GM21381 (cell line): ENCODE measurements around the gene STAP2.

Source experiments
- ATAC-seq: cut with Tn5 transposase; IDR thresholded peaks from one replicate; pipeline ENCODE4 v1.9.1; 2021; ENCODE audit warnings: mild to moderate bottlenecking, moderate library complexity; ENCODE audit not compliant: unreplicated experiment

The STAP2 gene, protein sequence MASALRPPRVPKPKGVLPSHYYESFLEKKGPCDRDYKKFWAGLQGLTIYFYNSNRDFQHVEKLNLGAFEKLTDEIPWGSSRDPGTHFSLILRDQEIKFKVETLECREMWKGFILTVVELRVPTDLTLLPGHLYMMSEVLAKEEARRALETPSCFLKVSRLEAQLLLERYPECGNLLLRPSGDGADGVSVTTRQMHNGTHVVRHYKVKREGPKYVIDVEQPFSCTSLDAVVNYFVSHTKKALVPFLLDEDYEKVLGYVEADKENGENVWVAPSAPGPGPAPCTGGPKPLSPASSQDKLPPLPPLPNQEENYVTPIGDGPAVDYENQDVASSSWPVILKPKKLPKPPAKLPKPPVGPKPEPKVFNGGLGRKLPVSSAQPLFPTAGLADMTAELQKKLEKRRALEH

DNA sequence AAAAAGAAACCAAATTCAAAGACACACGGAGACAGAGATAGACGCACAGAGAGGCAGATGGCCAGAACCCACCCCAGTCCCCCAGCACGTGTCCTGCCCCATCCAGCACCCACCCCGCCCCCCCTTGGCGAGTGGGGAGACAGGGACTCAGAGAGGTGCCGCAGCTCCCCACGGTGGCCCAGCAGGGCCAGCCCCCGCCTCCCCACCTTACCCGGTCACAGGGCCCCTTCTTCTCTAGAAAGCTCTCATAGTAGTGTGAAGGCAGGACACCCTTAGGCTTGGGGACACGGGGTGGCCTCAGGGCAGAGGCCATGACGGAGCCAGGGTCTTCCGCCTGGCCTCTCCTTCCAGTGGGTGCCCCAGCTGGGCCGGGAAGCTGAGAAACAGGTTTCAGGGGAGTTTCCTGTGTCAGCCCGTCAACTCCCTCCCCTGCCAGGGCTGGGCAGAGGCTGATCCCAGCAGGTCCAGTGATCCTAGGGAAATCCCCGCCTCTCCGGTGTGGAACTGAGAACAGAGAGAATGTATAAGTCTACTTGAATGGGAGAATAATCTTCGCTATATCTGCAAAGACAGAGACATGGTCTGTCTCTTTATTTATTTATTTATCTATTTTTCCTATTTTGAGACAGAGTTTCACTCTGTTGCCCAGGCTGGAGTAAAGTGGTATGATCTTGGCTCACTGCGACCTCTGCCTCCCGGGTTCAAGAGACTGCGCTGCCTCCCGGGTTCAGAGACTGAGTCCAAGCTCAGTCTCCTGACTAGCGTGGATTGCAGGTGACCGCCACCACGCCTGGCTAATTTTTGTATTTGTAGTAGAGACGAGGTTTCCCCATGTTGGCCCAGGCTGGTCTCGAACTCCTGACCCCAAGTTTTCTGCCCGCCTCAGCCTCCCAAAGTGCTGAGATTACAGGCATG, at the start of gene STAP2:
STAP2 (minus strand) TSS at position 387 of the 915 bp plus-strand sequence; CDS start at position 313, 74 bp downstream.
- no peak for ATAC-seq

DNA sequence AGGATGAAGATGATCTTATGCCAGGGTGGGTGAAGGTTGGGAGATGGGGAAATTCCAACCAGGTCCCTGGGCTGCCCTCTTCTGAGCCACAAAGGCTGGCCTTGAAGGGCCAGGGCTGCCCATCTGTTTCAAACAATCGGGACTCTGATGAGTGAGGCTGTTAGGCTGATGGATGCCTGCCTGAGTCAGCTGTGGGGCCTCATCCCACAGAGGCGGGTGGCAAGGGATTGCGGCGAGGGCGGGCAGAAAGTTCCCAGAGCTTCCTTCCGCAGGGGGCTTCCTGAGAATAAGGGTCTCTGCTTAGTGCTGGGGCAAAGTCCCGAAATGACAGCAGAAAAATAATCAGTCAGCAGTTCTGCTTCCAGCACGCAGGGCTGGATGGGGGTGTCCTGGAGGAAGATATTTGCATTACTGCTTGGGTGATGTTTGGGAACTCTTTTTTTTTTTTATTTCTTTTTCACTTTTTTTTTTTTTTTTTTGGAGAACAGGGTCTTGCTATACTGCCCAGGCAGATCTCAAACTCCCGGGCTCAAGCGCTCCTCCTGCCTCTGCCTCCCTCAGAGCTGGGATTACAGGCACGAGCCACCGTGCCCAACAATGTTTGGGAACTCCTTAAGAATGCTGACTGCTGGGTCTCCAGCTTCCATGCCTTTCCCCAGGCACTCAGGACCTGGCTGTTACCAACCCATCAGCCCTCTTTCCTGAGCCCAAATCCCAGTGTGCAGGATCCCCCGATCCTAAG, 47.6 kb upstream of the STAP2 start:
- no peak for ATAC-seq

DNA sequence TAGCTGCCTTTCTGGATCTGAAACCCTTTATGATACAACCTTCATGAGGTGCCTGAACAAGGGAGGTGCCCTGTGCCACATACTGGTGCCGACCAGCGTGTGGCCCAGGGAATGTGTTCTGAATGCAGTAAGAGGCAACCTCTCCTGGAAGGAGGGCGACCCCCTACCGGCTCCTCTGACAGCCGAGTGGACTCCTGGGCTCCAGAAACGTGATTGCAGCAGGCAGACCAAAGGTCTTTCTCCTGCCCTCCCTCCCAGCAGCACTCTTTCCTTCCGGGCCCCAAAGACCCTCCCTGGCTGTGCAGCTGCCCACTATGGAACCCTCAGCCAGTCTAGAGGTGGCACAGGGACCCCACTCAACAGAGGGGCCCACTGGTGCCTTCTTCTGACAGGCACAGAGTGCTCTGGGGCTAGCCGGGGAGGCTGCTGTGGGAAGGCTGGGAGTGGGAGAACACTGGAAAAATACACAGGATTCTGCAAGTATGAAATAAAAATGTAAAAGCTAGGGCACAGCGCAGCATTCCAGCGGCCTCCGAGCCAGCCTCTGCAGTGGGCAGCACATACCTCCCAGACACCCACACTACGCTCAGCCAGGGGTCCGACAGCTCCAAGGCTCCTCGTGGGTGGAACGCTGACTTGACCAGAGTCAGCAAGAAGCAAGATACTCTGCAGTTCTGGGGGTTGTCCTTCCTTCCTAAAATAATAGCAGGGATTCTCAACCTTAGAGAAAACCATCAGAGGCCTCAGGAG, 46.8 kb upstream of the STAP2 start:
- ATAC-seq, result no peak

DNA sequence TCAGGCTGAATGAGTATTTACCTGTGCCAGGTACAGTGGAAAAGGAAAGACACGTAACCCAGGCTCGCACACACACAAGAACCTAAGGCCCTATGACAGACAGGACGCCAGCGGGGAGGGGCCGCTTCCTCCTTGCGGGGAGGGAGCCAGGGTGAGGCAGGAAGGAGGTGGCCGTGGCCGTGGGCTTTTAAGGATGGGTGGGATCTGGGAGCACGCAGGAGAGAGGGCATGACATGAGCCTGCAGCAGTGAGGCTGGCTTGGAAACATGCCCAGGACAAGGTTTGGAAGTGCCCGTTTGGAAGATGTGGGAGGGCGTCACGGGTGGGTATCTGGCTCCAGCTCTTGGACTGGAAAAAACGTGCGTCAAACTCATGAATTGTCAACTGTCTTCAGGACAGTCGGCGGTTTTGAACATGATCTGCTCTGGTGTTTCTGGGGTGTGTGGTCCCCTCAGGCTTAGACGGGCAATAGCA, 41.7 kb upstream of the STAP2 start:
- no peak for ATAC-seq

- ATAC-seq, result no peak
Observed at GRCh38 chr19:4379383-4380253, 41.0 kb upstream of the STAP2 start.

GRCh38 chr19:4378886-4379285, 40.3 kb upstream of the STAP2 start:
- no peak for ATAC-seq

DNA sequence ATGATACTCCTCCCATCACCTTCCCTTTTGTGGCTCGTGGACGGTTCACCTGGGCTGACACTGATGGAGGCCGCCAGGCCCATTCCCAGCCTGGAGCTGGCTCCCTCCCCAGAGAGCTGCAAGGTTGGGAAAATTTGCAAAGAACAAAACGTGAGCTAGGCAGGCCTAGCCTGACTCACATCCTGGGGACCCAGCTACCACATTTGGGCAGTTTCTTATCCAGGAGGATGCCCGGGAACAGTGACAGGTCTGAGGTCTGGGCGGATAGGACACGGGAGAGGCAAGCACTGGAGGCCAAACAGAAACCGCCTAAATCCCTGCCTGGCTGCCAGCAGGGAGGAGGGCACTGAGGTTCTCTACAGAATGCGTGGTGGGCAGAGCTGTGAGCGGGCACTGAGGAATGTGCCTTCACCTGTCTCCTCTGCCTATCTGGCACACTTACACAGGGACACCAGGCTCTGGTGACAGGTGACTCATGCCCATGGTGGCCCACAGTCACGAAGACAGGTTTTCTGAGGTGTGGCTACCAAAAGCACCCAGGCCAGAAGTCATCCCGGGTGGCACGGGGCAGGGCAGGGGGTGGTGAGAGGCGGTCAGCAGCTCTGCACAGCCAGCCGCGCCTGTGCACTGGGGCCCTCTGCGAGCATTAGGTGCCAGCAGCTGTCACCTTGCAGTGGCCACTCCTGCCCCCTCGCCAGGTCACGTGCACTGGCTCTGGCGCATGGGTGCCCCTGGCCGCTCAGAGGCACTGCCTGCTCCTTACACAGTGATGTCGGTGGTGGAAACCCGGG, 38.6 kb upstream of the STAP2 start:
- no peak for ATAC-seq

DNA sequence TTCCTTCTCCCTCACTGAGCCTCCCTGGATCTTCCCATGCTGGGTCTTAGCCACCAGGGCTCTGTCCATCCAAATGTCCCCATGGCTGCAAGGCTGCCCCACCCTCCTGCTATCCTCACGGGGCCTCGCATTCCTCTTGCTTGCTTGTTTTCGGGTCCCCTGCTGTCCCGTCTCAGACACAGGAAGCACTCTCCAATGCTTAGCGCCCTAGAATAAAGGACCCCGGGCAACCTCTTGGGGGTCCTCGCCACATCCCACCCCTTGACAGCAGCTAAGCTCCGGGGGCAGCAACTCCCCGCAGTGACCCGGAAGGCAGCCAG, 38.0 kb upstream of the STAP2 start:
- no peak for ATAC-seq

DNA sequence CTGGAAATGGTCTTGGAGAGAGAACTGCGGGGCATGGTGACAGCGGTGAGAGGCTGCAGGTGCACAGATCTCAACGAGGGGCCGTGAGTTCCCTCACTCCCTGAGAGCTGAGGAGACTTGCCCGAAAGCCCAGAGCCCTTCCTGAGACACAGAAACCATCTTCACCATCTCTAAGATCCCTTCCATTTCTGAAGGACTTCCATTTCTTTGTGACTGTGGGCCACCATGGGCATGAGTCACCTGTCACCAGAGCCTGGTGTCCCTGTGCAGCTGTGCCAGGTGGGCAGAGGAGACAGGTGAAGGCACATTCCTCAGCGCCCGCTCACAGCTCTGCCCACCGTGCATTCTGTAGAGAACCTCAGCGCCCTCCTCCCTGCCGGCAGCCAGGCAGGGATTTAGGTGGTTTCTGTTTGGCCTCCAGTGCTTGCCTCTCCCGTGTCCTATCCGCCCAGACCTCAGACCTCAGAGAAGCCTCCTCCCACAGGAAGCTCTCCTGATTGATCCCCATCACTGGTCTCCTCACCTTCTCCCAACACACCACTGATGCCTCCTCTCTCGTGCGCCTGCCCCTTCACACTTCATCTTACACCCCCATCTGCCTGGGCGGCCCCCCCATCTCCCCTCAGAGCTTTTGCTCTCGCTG, 37.5 kb upstream of the STAP2 start:
- ATAC-seq, result no peak

DNA sequence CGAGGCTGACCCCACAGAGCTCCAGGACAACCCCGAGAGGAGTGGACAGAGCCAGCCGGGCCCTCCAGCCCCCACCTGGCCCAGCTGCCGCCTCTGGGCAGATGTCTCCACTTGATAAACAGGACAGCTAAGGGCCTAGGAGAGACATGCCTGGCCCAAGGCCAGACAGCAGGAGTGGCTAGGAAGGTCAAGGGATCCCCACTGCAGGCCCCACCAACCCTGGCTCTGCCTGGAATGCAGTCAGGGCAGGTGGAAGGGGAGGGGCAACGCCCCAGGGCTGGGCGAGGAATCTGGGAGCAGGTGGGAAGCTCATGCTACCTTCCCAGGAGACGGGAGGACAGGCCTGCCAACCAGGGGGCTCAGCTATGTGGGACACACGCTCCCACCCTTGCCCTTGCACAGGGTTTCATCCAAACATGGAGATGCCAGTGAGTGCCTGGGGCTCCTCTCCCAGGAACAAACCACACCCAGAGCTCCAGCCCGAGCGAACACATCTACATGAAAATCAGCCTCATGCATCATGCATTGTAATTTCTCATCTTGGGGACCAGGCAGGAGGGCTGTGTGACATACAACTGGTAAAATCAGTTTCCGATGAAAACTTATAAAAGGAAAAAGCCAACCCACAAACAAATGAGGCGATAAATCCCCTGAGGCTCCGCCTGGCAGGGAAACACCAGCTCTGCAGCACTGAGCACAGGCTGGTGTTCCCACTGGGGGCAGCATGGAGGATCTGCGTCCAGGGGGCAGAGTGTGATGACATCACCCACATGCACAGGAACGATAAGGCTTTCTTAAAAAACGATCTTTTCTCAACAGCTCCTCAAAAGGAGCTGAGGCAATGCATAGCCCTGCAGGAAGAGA, 36.8 kb upstream of the STAP2 start:
- peak; percentile 43 for ATAC-seq

GRCh38 chr19:4374498-4375163, 36.0 kb upstream of the STAP2 start:
- ATAC-seq, result no peak

DNA sequence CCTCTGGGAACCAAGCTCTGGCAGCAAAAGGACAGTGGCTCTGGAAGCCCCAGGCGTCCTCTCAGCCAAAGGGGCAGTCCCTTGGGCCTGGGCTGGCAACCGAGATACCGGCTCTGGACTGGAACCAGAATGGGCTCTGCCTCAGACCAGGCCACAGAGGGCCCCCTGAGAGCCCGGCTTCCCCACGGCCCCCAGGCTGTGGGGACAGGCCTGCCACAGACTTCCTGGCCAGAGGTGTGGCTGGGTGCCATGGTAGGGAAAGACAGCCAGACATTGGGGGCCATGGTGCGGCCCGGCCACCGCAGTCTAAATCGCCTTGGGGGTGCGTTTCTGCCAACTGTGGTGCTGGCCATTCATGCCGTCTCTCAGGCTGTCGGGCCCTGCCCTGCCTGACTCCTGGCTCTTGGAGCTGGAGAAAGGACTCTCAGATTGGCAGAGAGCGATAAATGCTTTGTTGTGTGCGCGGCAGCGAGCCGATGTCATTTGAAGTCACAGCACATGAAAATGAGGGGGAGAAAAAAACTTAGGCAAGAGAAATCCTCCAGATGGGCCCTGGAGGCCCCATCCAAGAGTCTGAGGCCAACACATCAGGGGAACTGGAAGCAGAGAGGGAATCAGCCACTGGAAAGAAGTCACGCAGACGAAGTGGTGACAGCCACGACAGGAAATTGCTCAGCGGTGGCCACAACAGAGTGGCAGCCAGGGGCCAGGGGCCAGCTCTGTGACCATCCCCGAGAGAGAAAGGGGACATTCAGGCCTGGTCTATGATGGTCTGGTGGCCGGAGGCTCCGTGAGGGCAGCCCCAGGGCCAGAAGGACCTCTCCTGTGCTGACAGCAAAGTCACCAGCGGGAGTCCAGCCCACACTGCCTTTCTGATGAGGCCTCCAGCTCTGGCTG, 35.2 kb upstream of the STAP2 start:
- no peak for ATAC-seq

DNA sequence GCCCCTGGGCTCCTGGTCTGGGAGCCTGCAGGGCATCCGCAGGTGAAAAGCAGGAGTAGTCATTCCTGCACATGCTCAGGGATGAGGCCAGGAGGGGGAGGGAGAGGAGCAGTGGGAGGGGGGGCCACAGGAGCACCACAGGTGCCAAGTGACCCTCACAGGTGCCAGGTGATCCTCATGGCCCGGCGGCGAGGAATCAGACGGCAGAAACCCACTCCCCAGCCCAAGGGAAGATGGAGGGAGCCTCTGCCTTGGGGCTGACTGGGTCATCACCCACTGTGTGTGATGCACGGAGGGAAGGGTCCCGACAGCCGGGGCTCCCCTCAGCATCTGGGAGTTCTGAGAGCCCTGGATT, 34.4 kb upstream of the STAP2 start:
- ATAC-seq, result no peak

- no peak for ATAC-seq
Observed at GRCh38 chr19:4372165-4373012, 33.8 kb upstream of the STAP2 start.
